Eye (tissue), 1 donor: ENCODE results near the gene GORAB.

Experiments
- DNase-seq: peaks from one replicate; pipeline ENCODE4 v3.0.0-alpha.2; 2015

GORAB gene

GRCh38 chr1:170539154-170539553 is 7.2 kb downstream of the GORAB start:
- no peak for DNase-seq

GRCh38 chr1:170544624-170545023 is 12.7 kb downstream of the GORAB start:
- no peak for DNase-seq

GRCh38 chr1:170545476-170545875 is 13.5 kb downstream of the GORAB start:
- no peak for DNase-seq

GRCh38 chr1:170547255-170547654 is 15.3 kb downstream of the GORAB start:
- no peak for DNase-seq

DNA sequence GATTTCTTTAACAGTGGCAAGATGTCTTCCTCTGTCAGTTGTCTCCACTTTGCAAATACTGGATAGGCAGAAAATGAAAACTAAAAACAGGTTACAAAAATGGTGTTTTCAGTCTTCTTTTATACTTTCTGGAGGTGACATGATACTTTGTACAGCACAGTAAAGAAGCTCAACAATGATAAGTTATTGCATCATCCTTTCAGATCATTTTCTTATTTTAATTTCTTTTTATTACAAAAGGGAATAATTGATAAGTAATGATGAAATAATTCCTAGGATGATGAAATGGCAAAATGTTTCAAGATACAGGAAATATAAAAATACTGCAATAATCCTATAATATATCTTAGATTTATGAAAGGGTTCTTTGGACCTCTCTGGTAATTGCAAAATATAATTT is 16.5 kb downstream of the GORAB start:
- no peak for DNase-seq

DNA sequence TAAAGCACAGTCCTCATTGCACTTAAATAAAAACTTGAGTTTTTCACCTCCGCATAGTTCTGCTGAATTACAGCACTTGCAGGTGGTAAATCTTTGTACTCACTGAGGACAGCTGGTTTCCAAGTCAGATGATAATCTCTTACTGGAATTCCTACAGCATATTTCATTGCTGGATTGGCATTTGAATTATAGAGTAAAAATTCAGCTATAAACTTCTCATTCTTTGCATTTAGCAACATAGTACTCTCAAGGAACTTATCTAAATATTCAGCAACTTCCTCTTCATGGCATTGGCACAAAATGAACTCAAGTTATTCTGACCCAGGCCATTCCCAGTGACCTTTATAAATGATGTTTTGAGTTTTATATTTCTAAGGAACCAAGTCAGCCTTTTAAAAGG is 23.4 kb downstream of the GORAB start:
- no peak for DNase-seq

- no peak for DNase-seq
Observed at GRCh38 chr1:170556917-170557316, 25.0 kb downstream of the GORAB start.

- no peak for DNase-seq
Observed at GRCh38 chr1:170558731-170559130, 26.8 kb downstream of the GORAB start.

DNA sequence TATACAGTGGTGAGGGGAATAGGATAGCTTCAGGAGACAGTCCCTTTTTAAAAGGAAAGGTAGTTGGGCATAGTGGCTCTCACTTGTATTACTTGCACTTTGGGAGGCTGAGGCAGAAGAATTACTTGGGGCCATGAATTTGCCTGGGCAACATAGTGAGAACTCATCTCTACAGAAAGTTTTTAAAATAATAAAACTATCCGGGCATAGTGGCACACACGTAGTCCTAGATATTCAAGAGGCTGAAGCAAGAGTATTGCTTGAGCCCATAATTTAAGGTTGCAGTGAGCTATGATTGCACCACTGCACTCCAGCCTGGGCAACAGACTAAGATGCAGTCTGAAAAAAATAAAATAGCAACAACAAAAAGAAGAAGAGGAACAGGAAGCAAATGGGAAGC is 27.2 kb downstream of the GORAB start:
- no peak for DNase-seq

DNA sequence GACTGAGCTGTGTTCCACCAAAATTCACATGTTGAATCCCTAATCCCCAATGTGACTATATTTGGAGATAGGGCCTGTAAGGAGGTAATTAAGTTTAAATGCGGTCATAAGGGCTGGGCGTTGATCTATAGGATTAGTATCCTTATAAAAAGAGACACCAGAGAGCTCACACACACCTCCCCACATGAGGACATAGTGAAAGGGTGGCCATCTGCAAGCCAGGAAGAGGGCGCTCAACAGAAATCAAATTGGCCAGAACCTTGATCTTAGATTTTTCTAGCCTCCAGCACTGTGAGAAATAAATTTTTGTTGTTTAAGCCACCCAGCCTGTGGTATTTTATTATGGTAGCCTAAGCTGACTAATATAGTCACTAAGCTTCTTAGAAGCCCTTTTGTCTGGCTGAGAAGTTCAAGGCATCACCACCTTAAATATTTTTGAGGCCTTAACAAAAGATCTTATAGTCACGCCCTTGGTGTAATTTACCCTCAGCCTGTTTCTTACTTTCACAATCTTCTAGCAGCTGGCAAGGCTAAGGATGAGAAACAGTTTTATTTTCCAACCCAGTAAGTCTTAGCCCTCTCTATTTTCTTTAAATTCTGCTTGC is 28.8 kb downstream of the GORAB start:
- no peak for DNase-seq

GRCh38 chr1:170562646-170563338 is 30.8 kb downstream of the GORAB start:
- peak; percentile 62 for DNase-seq

GRCh38 chr1:170567214-170567613 is 35.2 kb downstream of the GORAB start:
- no peak for DNase-seq

GRCh38 chr1:170568197-170568596 is 36.2 kb downstream of the GORAB start:
- DNase-seq: no peak

DNA sequence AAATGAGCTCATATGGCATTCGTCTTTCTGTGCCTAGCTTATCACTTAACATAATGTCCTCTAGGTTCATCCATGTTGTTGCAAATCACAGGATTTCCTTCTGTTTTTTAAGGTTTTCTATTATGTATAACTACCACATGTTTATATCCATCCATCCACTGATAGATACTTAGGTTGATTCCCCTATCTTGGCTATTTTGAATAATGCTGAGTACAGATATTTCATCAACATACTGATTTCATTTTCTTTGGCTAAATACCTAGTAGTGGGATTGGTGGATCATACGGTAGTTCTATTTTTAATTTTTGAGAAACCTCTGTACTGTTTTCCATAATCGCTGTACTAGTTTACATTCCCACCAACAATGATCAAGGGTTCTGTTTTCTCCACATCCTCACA is 45.0 kb downstream of the GORAB start:
- no peak for DNase-seq

DNA sequence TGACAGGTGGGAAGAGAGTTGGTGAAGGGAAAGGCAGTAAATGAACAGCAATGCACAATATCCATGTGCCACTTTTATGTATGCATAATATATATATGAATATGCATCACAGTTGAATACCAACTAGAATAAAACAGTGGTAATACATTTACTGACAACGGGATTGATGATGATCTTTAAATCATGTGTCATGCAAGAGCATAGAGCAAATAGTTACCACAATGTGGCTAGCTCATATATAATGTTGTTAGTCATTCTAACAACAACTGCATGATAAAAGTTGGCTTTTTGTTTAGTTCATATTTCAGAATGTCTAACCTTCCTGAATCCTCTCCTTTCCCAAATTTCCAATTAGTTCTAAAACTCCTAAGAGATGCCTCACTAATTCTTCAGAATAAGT is 46.4 kb downstream of the GORAB start:
- DNase-seq: no peak

- no peak for DNase-seq
Observed at GRCh38 chr1:170580636-170581440, 48.9 kb downstream of the GORAB start.

GRCh38 chr1:170583186-170583585 is 51.2 kb downstream of the GORAB start:
- DNase-seq: no peak

- DNase-seq: peak; percentile 78
Observed at GRCh38 chr1:170586321-170587252, 54.6 kb downstream of the GORAB start.

GRCh38 chr1:170587253-170587593 is 55.3 kb downstream of the GORAB start:
- no peak for DNase-seq

DNA sequence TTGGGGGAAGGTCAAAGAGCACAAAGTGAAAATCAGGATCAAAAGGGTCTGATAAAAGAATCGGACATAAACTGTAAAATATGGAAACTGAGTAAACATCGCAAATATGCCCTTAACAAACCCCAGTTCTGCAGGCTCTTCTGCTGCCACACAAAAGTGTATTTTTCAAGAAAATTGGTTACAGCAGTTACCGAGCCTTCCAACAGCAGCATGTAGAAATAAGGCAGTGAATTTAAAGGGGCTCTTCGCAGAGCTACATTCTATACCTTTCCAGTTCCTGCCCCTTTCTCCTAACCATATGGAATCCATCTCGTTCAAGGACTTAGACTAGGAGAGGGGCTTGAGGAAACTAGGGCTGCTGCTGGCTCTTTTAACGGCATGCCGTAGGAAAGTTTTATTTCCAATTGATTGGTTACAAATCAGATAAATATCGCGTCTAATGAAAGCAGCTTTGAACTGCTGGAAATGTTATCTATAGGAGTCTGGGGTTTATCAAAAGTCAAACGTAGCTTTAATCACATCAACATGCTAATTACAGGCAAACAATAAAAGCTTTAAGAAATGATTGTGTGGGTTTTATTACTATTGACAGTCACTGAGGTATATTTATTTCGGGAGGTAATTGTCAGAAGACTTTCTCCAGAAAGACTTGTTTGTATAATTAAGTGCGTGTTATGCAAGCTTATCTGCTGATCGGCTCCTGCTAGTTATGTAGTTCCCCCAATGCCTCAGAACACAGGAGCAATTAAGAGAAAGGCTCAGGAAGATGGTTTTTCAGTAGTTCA is 59.1 kb downstream of the GORAB start:
- no peak for DNase-seq

GRCh38 chr1:170592591-170593111 is 60.7 kb downstream of the GORAB start:
- DNase-seq: no peak
